A549 (cell line): Measurements from ENCODE around the gene AGBL4. TPM values are rescaled to one million over a fixed set of nuclear protein-coding genes. Genes with fewer than 3 reads are reported as not detected.
A peak's percentile ranks its signal among the peaks of the same experiment; 100 is the strongest.
"Not testable (repeated sequence)": the region's sequence is repeated elsewhere in the genome, so short reads cannot be mapped to it uniquely, and the experiment has no call there.

Source experiments
- ATAC-seq, 2 experiments: fragments of 200-7000 bp in 1 of 2; fragments of >200 bp in 1 of 2; cut with Nextera tagmentation in 1 of 2; cut with Tn5 transposase in 1 of 2; 3 replicates each; pipeline versions ENCODE4 v1.8.0 to v1.9.1; 2018 to 2020; ENCODE audit warnings: mild to moderate bottlenecking in 1 of 2, moderate library complexity in 1 of 2
- CTCF ChIA-PET: fragments of 300-600 bp; sonication (Branson Sonifier 250); formaldehyde crosslinking; extraction: SDS; loops from one replicate; lab custom pipeline; 2021; ENCODE audit warnings: antibody characterized with exemption, inconsistent platforms; lab: Yijun Ruan, JAX
- POLR2A ChIA-PET: fragments of 350-600 bp; formaldehyde crosslinking; extraction: SDS; loops from one replicate; lab custom pipeline; 2021; ENCODE audit warnings: antibody characterized with exemption, inconsistent platforms; lab: Yijun Ruan, JAX
- DNase-seq, 2 experiments: peaks; one replicate each; pipeline versions ENCODE4 v3.0.0 to v3.0.0-alpha.2; 2011 to 2016; ENCODE audit warnings: low read depth in 1 of 2, low spot score in 1 of 2
- FAIRE-seq: peaks from 2 replicates; lab custom pipeline; 2011; peaks lifted over from hg19 to GRCh38; lab: Jason Lieb, UNC
- H3K27ac ChIP-seq, 2 experiments: fragments of >200 bp; sonication (Bioruptor Twin); formaldehyde crosslinking; 3 replicates each; pipeline ENCODE4 v1.5.1; 2016 to 2017
- H3K4me1 ChIP-seq: fragments of >200 bp; sonication (Bioruptor Twin); formaldehyde crosslinking; 3 replicates; pipeline ENCODE4 v1.6.1; 2016
- H3K4me2 ChIP-seq: fragments of >200 bp; sonication (Bioruptor Twin); formaldehyde crosslinking; 3 replicates; pipeline ENCODE4 v1.6.1; 2016
- H3K4me3 ChIP-seq: fragments of >200 bp; sonication (Bioruptor Twin); formaldehyde crosslinking; 3 replicates; pipeline ENCODE4 v1.5.1; 2016
- H3K9me3 ChIP-seq: fragments of >200 bp; sonication (Bioruptor Twin); formaldehyde crosslinking; 3 replicates; pipeline ENCODE4 v1.6.1; 2016
- ATOH8 ChIP-seq: fragments of 250-450 bp; sonication (Bioruptor Pico); IDR thresholded peaks from 2 replicates; pipeline ENCODE4 v1.5.0; 2020; ENCODE audit warnings: low read depth, mild to moderate bottlenecking, moderate library complexity
- CBX2 ChIP-seq: fragments of 200-600 bp; sonication (generic); IDR thresholded peaks from 2 replicates; pipeline ENCODE4 v1.6.1; 2016; ENCODE audit warnings: low read depth, mild to moderate bottlenecking, borderline replicate concordance
- CEBPB ChIP-seq, 2 experiments: fragments of >200 bp in 1 of 2; sonication (Bioruptor Twin) in 1 of 2; formaldehyde crosslinking in 1 of 2; IDR thresholded peaks; 2 replicates each; pipeline ENCODE4 v1.6.1; 2012 to 2016
- E2F6 ChIP-seq: IDR thresholded peaks from 2 replicates; pipeline ENCODE4 v1.6.1; 2012; ENCODE audit warnings: low read depth, borderline replicate concordance
- FOSL2 ChIP-seq, 2 experiments: fragments of 450-650 bp in 1 of 2; fragments of >200 bp in 1 of 2; sonication (Bioruptor Twin) in 1 of 2; formaldehyde crosslinking; IDR thresholded peaks; 2 replicates each; pipeline versions ENCODE4 v1.5.0 to v1.6.1; 2016 to 2020; ENCODE audit warnings: mild to moderate bottlenecking in 1 of 2, moderate library complexity in 1 of 2
- HOXA7 ChIP-seq: fragments of 250-450 bp; sonication (Bioruptor Pico); IDR thresholded peaks from 2 replicates; pipeline ENCODE4 v1.5.0; 2020; ENCODE audit warnings: mild to moderate bottlenecking, moderate library complexity
- HOXB5 ChIP-seq: fragments of 250-450 bp; sonication (Bioruptor Pico); IDR thresholded peaks from 2 replicates; pipeline ENCODE4 v1.5.0; 2020; ENCODE audit warnings: mild to moderate bottlenecking, moderate library complexity
- JUN ChIP-seq, 2 experiments: fragments of >200 bp; sonication (Bioruptor Twin); formaldehyde crosslinking; IDR thresholded peaks; 2 replicates in 1 of 2; 3 replicates in 1 of 2; pipeline ENCODE4 v1.6.1; 2016 to 2017
- MAFK ChIP-seq: fragments of 450-650 bp; IDR thresholded peaks from 2 replicates; pipeline ENCODE4 v1.6.1; 2014; ENCODE audit not compliant: partially characterized antibody
- MAZ ChIP-seq: fragments of 150-350 bp; IDR thresholded peaks from 2 replicates; pipeline ENCODE4 v1.6.1; 2014; ENCODE audit warnings: antibody characterized with exemption, low read depth, low read length, borderline replicate concordance
- POLR2A ChIP-seq: IDR thresholded peaks from 2 replicates; pipeline ENCODE4 v1.6.1; 2012; ENCODE audit warnings: mild to moderate bottlenecking, low read length
- POLR2AphosphoS2 ChIP-seq: conservative IDR thresholded peaks from 2 replicates; pipeline ENCODE4 v1.6.1; 2012; ENCODE audit warnings: low read length, improper control_type of control experiment, inconsistent platforms
- RCOR1 ChIP-seq: fragments of 150-350 bp; IDR thresholded peaks from 2 replicates; pipeline ENCODE4 v1.6.1; 2014; ENCODE audit warnings: antibody characterized with exemption, low read length, low read depth
- RFX5 ChIP-seq: fragments of 450-650 bp; IDR thresholded peaks from 2 replicates; pipeline ENCODE4 v1.7.1; 2014; ENCODE audit warnings: antibody characterized with exemption, mild to moderate bottlenecking, moderate library complexity
- SMC3 ChIP-seq: fragments of >200 bp; sonication (Bioruptor Twin); formaldehyde crosslinking; IDR thresholded peaks from 3 replicates; pipeline ENCODE4 v1.6.1; 2018; ENCODE audit warnings: inconsistent platforms
- TFCP2L1 ChIP-seq: fragments of 250-450 bp; sonication (Bioruptor Pico); IDR thresholded peaks from 2 replicates; pipeline ENCODE4 v1.5.0; 2021; ENCODE audit warnings: mild to moderate bottlenecking
- TP53 ChIP-seq: fragments of 250-450 bp; sonication (Bioruptor Pico); IDR thresholded peaks from 2 replicates; pipeline ENCODE4 v1.5.0; 2021; ENCODE audit warnings: mild to moderate bottlenecking, moderate library complexity
- ZNF302 ChIP-seq: fragments of 250-450 bp; sonication (Bioruptor Pico); IDR thresholded peaks from 2 replicates; pipeline ENCODE4 v1.9.0; 2021; ENCODE audit warnings: inconsistent platforms, mild to moderate bottlenecking, moderate library complexity
- WGBS: methylation state at CpG from one replicate; pipeline ENCODE4 v1.1.6; 2017; ENCODE audit errors: missing lambda C conversion rate; 5-methylcytosine and 5-hydroxymethylcytosine counted together
- polyA plus RNA-seq, 4 experiments: library from polyadenylated mRNA; depleted of rRNA in 3 of 4; stranded (reverse); fragments of >200 nt; fragmentation: RNase III in 1 of 4; extraction: RNeasy Plus Mini Kit Qiagen cat#74134 plus additional on column Dnase treatment in 1 of 4; gene quantifications; 2 replicates in 3 of 4; 3 replicates in 1 of 4; pipeline ENCODE4 v1.2.3, GENCODE V29; 2011 to 2017

AGBL4 gene
- polyA plus RNA-seq, 2 of the 4 experiments (the other 2 are of a cell fraction), result not detected

GRCh38 chr1:49323925-49324540, 699.7 kb downstream of the AGBL4 start:
- H3K4me1 ChIP-seq, result no peaks in the 10 kb centered on the region
- no peak overlapping the region for H3K4me2 ChIP-seq
- H3K4me3 ChIP-seq, result no peak overlapping the region
- no peak overlapping the region for H3K27ac ChIP-seq
- no peak for FAIRE-seq
- WGBS, result 59% methylated on average over 2 of the region's 2 CpGs
- no peak for DNase-seq
- H3K9me3 ChIP-seq, result no peaks in the 10 kb centered on the region
- CTCF ChIA-PET, result interaction anchor here (0.6 kb wide), 1 partner anchor 34 kb away, joined by 3 read pairs; no protein-coding TSS in a partner anchor
- TF ChIP-seq CBX2 (no peak), JUN (IDR thresholded peaks at IDR 0.05) (no peak), FOSL2 (IDR thresholded peaks at IDR 0.05) (no peak), FOSL2 (CRISPR knock-in tag; IDR thresholded peaks at IDR 0.05) (no peak), E2F6 (no peak), RCOR1 (no peak)
- no peak for ATAC-seq
- POLR2A ChIA-PET, result no interaction called here

- H3K4me3 ChIP-seq, DNase-seq, ATAC-seq, POLR2A ChIA-PET, H3K4me2 ChIP-seq, FAIRE-seq, H3K9me3 ChIP-seq, H3K4me1 ChIP-seq, CTCF ChIA-PET, H3K27ac ChIP-seq: not testable (repeated sequence)
- 11% methylated on average over 2 of the region's 2 CpGs for WGBS
These were observed 703.3 kb downstream of the AGBL4 start for GRCh38 chr1:49320493-49320892.

- ATAC-seq (no peak), FAIRE-seq (no peak), DNase-seq (no peak)
- no peaks in the 10 kb centered on the region for H3K9me3 ChIP-seq
- CTCF ChIA-PET, result no interaction called here
- no peaks in the 10 kb centered on the region for H3K4me1 ChIP-seq
- H3K4me2 ChIP-seq, result no peak overlapping the region
- POLR2A ChIA-PET, result no interaction called here
- no peak for TF ChIP-seq MAZ
- TF ChIP-seq JUN (IDR thresholded peaks at IDR 0.05), result no peak
- peak; percentile 65 for TF ChIP-seq MAFK
- H3K27ac ChIP-seq, result no peak overlapping the region
- no peak overlapping the region for H3K4me3 ChIP-seq
These were observed 704.3 kb downstream of the AGBL4 start for GRCh38 chr1:49319426-49319963.

GRCh38 chr1:49318218-49318617, 705.5 kb downstream of the AGBL4 start:
- FAIRE-seq (no peak), DNase-seq (no peak), ATAC-seq (no peak)
- H3K9me3 ChIP-seq, result no peaks in the 10 kb centered on the region
- H3K4me2 ChIP-seq, result no peak overlapping the region
- TF ChIP-seq SMC3 (no peak), CEBPB (IDR thresholded peaks at IDR 0.05) (no peak), HOXB5 (CRISPR knock-in tag) (no peak), TP53 (CRISPR knock-in tag) (no peak), ATOH8 (CRISPR knock-in tag) (no peak), TFCP2L1 (CRISPR knock-in tag) (no peak), RFX5 (no peak), POLR2AphosphoS2 (no peak), POLR2A (no peak), HOXA7 (CRISPR knock-in tag) (no peak), ZNF302 (CRISPR knock-in tag) (no peak)
- no peak overlapping the region for H3K4me3 ChIP-seq
- WGBS, result 60% methylated on average over 2 of the region's 2 CpGs
- ChIA-PET POLR2A (no interaction called here), CTCF (no interaction called here)
- no peaks in the 10 kb centered on the region for H3K4me1 ChIP-seq
- H3K27ac ChIP-seq, result no peak overlapping the region
